ENCODE measurements around the gene ARPC1B. TPM values are rescaled to one million over a fixed set of nuclear protein-coding genes. Genes with fewer than 3 reads are reported as not detected.
A peak's percentile ranks its signal among the peaks of the same experiment; 100 is the strongest.

ARPC1B gene
- total RNA-seq, 8 experiments from 2014 or later: 2.6 to 396 (median 23.9) TPM

GRCh38 chr7:99433158-99433557 is 58.6 kb downstream of the ARPC1B start:
- Histone ChIP-seq H3K4me1 (replicated peaks in 1 of 2) (peaks cover 0 to 5% of the 10 kb centered on the region in 2 donors), H3K4me3 (no peak overlapping the region), H3K27ac (no peak overlapping the region)
- 67% methylated on average over 1 of the region's 9 CpGs; no CpG with 5 or more reads in 9 of the 10 experiments for WGBS, 10 experiments
- ATAC-seq (replicated peaks in 6 of 8): no peak
- in situ Hi-C loops (cut with MboI; ENCODE audit: low pct_unique_long_range_greater_than_20kb in 2 of 9, low sequenced_read_pairs in 9 of 9, unreplicated experiment in 9 of 9): no loop called here

GRCh38 chr7:99437946-99438572 is 63.5 kb downstream of the ARPC1B start:
- in situ Hi-C loops (cut with MboI; ENCODE audit: low pct_unique_long_range_greater_than_20kb in 2 of 9, low sequenced_read_pairs in 9 of 9, unreplicated experiment in 9 of 9): no loop called here
- 0 to 30% (median 0%) methylated on average over 4 to 6 of the region's 20 CpGs; no CpG with 5 or more reads in 7 of the 10 experiments for WGBS, 10 experiments
- peak overlapping the region; percentile 70 to 94 (median 90) for H3K4me3 ChIP-seq
- H3K4me1 ChIP-seq (replicated peaks in 1 of 2): peaks cover 9 to 13% of the 10 kb centered on the region in 2 donors
- peak overlapping the region; percentile 45 to 81 for H3K27ac ChIP-seq
- peak; percentile 14 to 34 (median 22) for ATAC-seq (replicated peaks in 6 of 8)

GRCh38 chr7:99438573-99439480 is 64.3 kb downstream of the ARPC1B start, which contains the start of the genes CPSF4 and PTCD1:
Gene CPSF4, plus strand, starts transcription at chr7:99438943. Its CDS starts 140 bp downstream, at chr7:99439083.
Gene PTCD1, minus strand, starts transcription at chr7:99438798. Its CDS starts 3,556 bp downstream, at chr7:99435242.
- peaks cover 9 to 13% of the 10 kb centered on the region in 2 donors for H3K4me1 ChIP-seq (replicated peaks in 1 of 2)
- H3K4me3 ChIP-seq: peak within 1 kb of the TSS; percentile 70 to 94 (median 90)
- ATAC-seq (replicated peaks in 6 of 8): peak; percentile 84 to 98 (median 96)
- in situ Hi-C loops (cut with MboI; ENCODE audit: low pct_unique_long_range_greater_than_20kb in 2 of 9, low sequenced_read_pairs in 9 of 9, unreplicated experiment in 9 of 9): no loop called here
- 0 to 3% (median 0%) methylated on average over 1 to 10 of the region's 89 CpGs; no CpG with 5 or more reads in 4 of the 10 experiments for WGBS, 10 experiments
- H3K27ac ChIP-seq: peak within 1 kb of the TSS; percentile 60 to 81

GRCh38 chr7:99440195-99440594 is 65.7 kb downstream of the ARPC1B start:
- peak overlapping the region in 4 of 5 donors; percentile 78 to 94 (median 91) for H3K4me3 ChIP-seq
- in situ Hi-C loops (cut with MboI; ENCODE audit: low pct_unique_long_range_greater_than_20kb in 2 of 9, low sequenced_read_pairs in 9 of 9, unreplicated experiment in 9 of 9): no loop called here
- WGBS, 10 experiments: 42 to 100% (median 72%) methylated on average over 1 to 7 of the region's 9 CpGs; no CpG with 5 or more reads in 5 of the 10 experiments
- ATAC-seq (replicated peaks in 6 of 8): no peak
- H3K27ac ChIP-seq: no peak overlapping the region
- H3K4me1 ChIP-seq (replicated peaks in 1 of 2): peaks cover 9 to 13% of the 10 kb centered on the region in 2 donors

Other genes with a start within 250 kb of the ARPC1B start
- gene SMURF1, start 230.6 kb upstream of the ARPC1B start, total RNA-seq: 10 to 100 TPM; 11.1 to 24.6 (median 17.2) TPM
- gene KPNA7, start 166.6 kb upstream of the ARPC1B start, total RNA-seq: under 1 TPM in 3 of 8 experiments, not detected in 5; 0.11 to 0.14 (median 0.14) TPM
- under 1 TPM in 5 of 8 experiments, not detected in 3; 0.10 to 0.52 (median 0.14) TPM for gene MYH16, start 101.9 kb upstream of the ARPC1B start, total RNA-seq
- gene ARPC1A, start 48.8 kb upstream of the ARPC1B start, total RNA-seq: 100 to 1,000 TPM in 4 of 8 experiments, 10 to 100 TPM in 4; 82.9 to 171 (median 106) TPM
- gene PDAP1, start 33.9 kb downstream of the ARPC1B start, total RNA-seq: 100 to 1,000 TPM in 5 of 8 experiments, 10 to 100 TPM in 3; 88.1 to 172 (median 103) TPM
- 100 to 1,000 TPM; 105 to 221 (median 146) TPM for gene BUD31, start 34.2 kb downstream of the ARPC1B start, total RNA-seq
- gene PTCD1, start 64.1 kb downstream of the ARPC1B start, total RNA-seq: 10 to 100 TPM in 2 of 8 experiments, 1 to 10 TPM in 6; 4.9 to 18.9 (median 7.1) TPM
- gene CPSF4, start 64.2 kb downstream of the ARPC1B start, total RNA-seq: 10 to 100 TPM; 24.8 to 69.5 (median 41.8) TPM
- gene ATP5MF, start 91.4 kb downstream of the ARPC1B start, total RNA-seq: 100 to 1,000 TPM; 488 to 967 (median 750) TPM
- 10 to 100 TPM in 7 of 8 experiments, 1 to 10 TPM in 1; 6.1 to 26.3 (median 16.4) TPM for gene ZNF789, start 98.2 kb downstream of the ARPC1B start, total RNA-seq
- 10 to 100 TPM; 17.0 to 34.9 (median 19.5) TPM for gene ZNF394, start 125.6 kb downstream of the ARPC1B start, total RNA-seq
- 10 to 100 TPM in 7 of 8 experiments, 1 to 10 TPM in 1; 9.0 to 19.7 (median 17.1) TPM for gene ZKSCAN5, start 129.9 kb downstream of the ARPC1B start, total RNA-seq
- 10 to 100 TPM in 6 of 8 experiments, 1 to 10 TPM in 2; 6.6 to 18.6 (median 13.7) TPM for gene FAM200A, start 177.4 kb downstream of the ARPC1B start, total RNA-seq
- 100 to 1,000 TPM in 1 of 8 experiments, 10 to 100 TPM in 7; 38.8 to 124 (median 63.6) TPM for gene ZNF655, start 183.9 kb downstream of the ARPC1B start, total RNA-seq
- 1 to 10 TPM in 5 of 8 experiments, under 1 TPM in 2, not detected in 1; 0.40 to 2.0 (median 1.7) TPM for gene TMEM225B, start 223.5 kb downstream of the ARPC1B start, total RNA-seq
- gene ZSCAN25, start 242.2 kb downstream of the ARPC1B start, total RNA-seq: 10 to 100 TPM in 7 of 8 experiments, 1 to 10 TPM in 1; 8.2 to 22.4 (median 12.7) TPM

Measured in motor neuron (in vitro differentiated cells).